RWPE2 (cell line): ENCODE results near the gene ITPR1.

Experiments used
- ATAC-seq: fragments of 200-7000 bp; cut with Tn5 transposase; 3 replicates; pipeline ENCODE4 v1.9.1; 2021; ENCODE audit warnings: low read depth
- DNase-seq: peaks from one replicate; pipeline ENCODE4 v3.0.0-alpha.2; 2020; ENCODE audit warnings: low spot score
- H3K27ac ChIP-seq: fragments of 450-650 bp; 2 replicates; pipeline ENCODE4 v1.5.1; 2017; ENCODE audit warnings: mild to moderate bottlenecking; ENCODE audit not compliant: poor library complexity, severe bottlenecking
- H3K27me3 ChIP-seq: fragments of 250-450 bp; sonication (Bioruptor Pico); 2 replicates; pipeline ENCODE4 v1.5.1; 2021; ENCODE audit warnings: mild to moderate bottlenecking, moderate library complexity; ENCODE audit not compliant: insufficient read depth, poor library complexity, severe bottlenecking
- H3K36me3 ChIP-seq: fragments of 250-450 bp; sonication (Bioruptor Pico); 2 replicates; pipeline ENCODE4 v1.5.1; 2020; ENCODE audit warnings: low read depth, mild to moderate bottlenecking, moderate library complexity
- H3K4me1 ChIP-seq: fragments of 250-450 bp; sonication (Bioruptor Pico); 2 replicates; pipeline ENCODE4 v1.5.1; 2021; ENCODE audit warnings: mild to moderate bottlenecking, moderate library complexity; ENCODE audit not compliant: insufficient read depth, poor library complexity, severe bottlenecking
- H3K4me3 ChIP-seq: fragments of 250-450 bp; sonication (Bioruptor Pico); 2 replicates; pipeline ENCODE4 v1.5.1; 2021; ENCODE audit warnings: mild to moderate bottlenecking, moderate library complexity; ENCODE audit not compliant: severe bottlenecking
- H3K9me3 ChIP-seq: fragments of 250-450 bp; sonication (Bioruptor Pico); 2 replicates; pipeline ENCODE4 v1.5.1; 2021; ENCODE audit warnings: mild to moderate bottlenecking, moderate library complexity; ENCODE audit not compliant: severe bottlenecking
- TF ChIP-seq, protein P1 (sequence below): fragments of 450-650 bp; IDR thresholded peaks from one replicate; pipeline ENCODE4 v1.5.1; 2017; ENCODE audit warnings: mild to moderate bottlenecking, moderate library complexity; ENCODE audit not compliant: poor library complexity, severe bottlenecking

ITPR1 gene

DNA sequence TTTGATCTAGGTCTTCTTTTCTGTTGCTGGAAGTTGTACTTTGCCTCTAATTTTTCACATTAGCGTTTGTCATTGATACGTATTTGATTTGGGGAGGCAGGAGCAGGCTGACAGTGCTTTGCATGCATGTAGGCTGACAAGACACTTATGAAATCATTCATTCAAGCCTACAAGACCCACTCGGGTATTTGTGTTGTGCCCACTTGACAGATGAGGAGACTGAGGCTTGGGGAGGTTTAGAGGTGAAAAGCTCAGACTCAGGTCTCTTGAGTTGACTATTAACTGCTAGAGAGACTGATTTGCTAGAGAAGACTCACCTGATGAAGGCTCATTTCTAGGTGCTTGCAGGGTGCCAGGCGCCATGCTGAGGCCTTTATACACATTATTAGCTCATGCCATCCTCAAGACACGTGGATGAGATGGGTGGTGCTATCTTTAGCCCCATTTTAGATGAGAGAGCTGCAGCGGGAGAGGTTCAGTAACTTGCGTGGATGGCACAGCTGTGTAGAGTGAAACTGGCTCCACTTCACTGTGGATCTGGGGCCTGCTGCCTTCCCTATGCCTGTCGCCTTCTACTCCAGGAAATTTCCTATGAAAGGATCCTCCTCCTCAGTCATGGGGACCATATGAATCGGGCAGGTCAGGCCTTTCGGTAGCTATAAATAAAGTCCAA is 192.7 kb downstream of the ITPR1 start:
- Histone ChIP-seq H3K27ac (no peak overlapping the region), H3K9me3 (no peaks in the 10 kb centered on the region), H3K36me3 (no peaks in the 10 kb centered on the region), H3K4me1 (no peaks in the 10 kb centered on the region), H3K27me3 (no peaks in the 10 kb centered on the region), H3K4me3 (no peak overlapping the region)
- DNase-seq = no peak
- no peak for ATAC-seq
- TF ChIP-seq, protein P1, sequence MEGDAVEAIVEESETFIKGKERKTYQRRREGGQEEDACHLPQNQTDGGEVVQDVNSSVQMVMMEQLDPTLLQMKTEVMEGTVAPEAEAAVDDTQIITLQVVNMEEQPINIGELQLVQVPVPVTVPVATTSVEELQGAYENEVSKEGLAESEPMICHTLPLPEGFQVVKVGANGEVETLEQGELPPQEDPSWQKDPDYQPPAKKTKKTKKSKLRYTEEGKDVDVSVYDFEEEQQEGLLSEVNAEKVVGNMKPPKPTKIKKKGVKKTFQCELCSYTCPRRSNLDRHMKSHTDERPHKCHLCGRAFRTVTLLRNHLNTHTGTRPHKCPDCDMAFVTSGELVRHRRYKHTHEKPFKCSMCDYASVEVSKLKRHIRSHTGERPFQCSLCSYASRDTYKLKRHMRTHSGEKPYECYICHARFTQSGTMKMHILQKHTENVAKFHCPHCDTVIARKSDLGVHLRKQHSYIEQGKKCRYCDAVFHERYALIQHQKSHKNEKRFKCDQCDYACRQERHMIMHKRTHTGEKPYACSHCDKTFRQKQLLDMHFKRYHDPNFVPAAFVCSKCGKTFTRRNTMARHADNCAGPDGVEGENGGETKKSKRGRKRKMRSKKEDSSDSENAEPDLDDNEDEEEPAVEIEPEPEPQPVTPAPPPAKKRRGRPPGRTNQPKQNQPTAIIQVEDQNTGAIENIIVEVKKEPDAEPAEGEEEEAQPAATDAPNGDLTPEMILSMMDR = no peak

DNA sequence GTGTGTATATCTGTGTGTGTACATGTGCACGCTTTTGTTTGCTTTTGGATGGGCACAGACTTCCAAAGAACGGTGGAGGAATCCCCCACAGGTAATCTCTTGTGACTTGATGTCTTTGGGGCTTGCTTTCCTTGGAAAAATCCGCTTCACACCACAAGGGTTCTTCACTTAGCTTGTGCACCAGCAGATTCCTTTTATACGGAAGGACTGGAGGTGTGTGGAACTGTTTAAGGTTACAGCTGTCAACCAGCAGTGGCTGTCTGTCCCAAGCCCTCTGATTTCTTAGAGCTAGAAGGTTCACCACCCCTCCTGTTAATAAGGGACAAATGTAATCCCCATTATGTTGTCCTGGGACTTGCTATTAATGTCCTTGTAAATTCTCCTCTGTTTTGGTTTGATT is 193.5 kb downstream of the ITPR1 start:
- no peaks in the 10 kb centered on the region for H3K27me3 ChIP-seq
- H3K36me3 ChIP-seq = no peaks in the 10 kb centered on the region
- no peaks in the 10 kb centered on the region for H3K9me3 ChIP-seq
- no peak overlapping the region for H3K27ac ChIP-seq
- H3K4me3 ChIP-seq = no peak overlapping the region
- H3K4me1 ChIP-seq = no peaks in the 10 kb centered on the region
- no peak for DNase-seq
- no peak for ATAC-seq
- TF ChIP-seq, protein P1 = no peak

DNA sequence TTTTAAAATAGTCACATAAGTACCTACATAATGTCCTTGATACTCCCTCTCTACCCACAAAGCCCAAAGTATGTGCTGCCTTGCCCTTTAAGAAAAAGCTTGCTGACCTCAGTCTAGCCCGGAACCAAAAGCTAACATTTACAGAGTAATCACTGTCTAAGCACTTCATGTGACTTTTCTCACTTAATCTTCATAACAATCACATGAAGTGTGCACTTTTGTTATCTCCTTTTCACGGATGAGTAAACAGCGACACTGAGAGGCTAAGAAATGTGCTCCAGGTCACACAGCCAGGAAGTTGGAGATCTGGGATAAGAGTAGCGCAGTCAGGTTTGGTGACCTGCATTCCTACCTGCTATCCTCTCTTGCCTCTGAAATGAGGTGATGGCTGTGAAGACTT is 194.0 kb downstream of the ITPR1 start:
- Histone ChIP-seq H3K9me3 (no peaks in the 10 kb centered on the region), H3K4me3 (no peak overlapping the region), H3K36me3 (no peaks in the 10 kb centered on the region), H3K4me1 (no peaks in the 10 kb centered on the region), H3K27me3 (no peaks in the 10 kb centered on the region), H3K27ac (no peak overlapping the region)
- TF ChIP-seq, protein P1 = no peak
- no peak for ATAC-seq
- no peak for DNase-seq

DNA sequence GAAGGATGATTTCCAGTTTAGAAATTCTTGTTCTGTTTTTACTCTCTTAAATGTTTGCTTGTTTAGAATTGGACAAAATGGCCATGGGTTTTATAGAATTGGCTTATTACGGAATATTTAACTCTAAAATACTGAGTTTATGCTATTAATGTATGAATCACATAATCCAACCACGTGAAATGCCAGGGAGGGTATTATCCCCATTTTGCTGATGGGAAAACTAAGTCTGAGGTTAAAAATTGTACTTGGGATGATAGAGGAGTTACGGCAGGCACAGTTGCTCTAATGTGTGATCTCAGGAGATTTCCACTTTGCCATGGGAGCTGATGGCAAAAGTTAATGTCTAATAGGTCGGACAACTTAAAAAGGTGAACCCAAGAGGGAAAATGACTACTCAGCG is 194.4 kb downstream of the ITPR1 start:
- H3K27me3 ChIP-seq = no peaks in the 10 kb centered on the region
- no peaks in the 10 kb centered on the region for H3K4me1 ChIP-seq
- TF ChIP-seq, protein P1 = no peak
- H3K9me3 ChIP-seq = no peaks in the 10 kb centered on the region
- H3K4me3 ChIP-seq = no peak overlapping the region
- ATAC-seq = no peak
- no peak for DNase-seq
- H3K27ac ChIP-seq = no peak overlapping the region
- H3K36me3 ChIP-seq = no peaks in the 10 kb centered on the region

DNA sequence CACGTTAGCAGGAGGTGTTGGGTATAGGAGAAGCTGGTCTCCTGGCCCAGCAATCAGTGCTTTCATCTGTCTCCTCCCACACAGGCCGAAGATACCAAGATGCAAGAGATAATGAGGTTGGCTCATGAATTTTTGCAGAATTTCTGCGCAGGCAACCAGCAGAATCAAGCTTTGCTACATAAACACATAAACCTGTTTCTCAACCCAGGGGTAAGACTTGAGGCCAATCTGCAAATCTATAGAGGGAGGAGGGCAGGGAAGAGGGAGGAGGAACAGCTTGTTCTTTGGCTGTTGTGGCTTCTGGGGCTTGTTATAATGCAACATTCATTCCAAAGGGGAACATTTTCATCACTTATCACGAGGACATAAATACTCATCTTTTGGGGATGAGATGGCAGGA is 195.3 kb downstream of the ITPR1 start:
- Histone ChIP-seq H3K27ac (no peak overlapping the region), H3K27me3 (no peaks in the 10 kb centered on the region), H3K9me3 (no peaks in the 10 kb centered on the region), H3K4me1 (no peaks in the 10 kb centered on the region), H3K36me3 (no peaks in the 10 kb centered on the region), H3K4me3 (no peak overlapping the region)
- TF ChIP-seq, protein P1 = no peak
- DNase-seq (no peak), ATAC-seq (no peak)
